ENCODE data around the gene ZNF169.
A peak's percentile ranks its signal among the peaks of the same experiment; 100 is the strongest.
"Not testable (repeated sequence)": the region's sequence is repeated elsewhere in the genome, so short reads cannot be mapped to it uniquely, and the experiment has no call there.

Gene ZNF169
- 1.9 to 8.2 reads per million in 2 donors for total RNA-seq

DNA sequence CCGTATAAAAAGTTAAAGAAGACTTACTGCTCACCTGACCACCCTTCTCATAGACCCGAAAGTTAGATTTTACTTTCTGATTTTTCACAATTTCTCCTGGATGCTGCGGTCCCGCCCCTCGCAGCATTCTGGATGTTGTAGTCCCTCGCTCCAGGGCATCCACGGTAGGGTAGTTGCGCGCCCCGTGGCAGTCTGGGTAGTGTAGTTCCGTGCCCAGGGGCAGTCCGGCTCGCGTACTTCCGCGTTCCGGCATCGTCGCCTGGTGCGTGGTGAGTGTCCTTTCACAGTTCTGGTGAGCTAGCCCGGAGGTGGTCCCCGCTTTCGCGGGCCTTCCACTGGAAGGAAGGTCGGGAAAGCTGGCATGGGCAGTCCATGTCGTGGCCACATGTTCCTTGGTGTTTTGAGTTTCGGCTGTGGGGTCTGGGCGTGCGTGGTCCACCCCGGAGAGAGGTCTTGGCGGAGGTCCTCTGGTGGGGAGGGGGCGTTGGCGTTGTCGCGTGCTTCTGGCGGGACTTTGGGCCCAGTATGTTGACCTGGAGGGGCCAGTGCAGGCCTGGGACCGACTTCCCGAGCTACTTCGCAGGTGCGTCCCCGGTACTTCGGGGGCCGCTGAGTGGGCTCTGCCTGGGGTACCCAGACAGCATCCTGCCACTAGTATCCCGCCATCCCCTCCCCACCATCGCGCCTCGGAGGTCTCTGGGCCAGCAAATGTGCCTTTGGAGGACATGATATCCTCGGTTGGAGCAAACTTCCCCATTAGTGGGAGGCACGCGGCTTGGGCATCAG is at the start of gene ZNF169:
TSS of gene ZNF169 (plus strand) at position 222 of the 786 bp plus-strand sequence. CDS start 19,515 bp downstream, outside the sequence.
- DNase-seq: peak; percentile 69 to 92 (median 81)

DNA sequence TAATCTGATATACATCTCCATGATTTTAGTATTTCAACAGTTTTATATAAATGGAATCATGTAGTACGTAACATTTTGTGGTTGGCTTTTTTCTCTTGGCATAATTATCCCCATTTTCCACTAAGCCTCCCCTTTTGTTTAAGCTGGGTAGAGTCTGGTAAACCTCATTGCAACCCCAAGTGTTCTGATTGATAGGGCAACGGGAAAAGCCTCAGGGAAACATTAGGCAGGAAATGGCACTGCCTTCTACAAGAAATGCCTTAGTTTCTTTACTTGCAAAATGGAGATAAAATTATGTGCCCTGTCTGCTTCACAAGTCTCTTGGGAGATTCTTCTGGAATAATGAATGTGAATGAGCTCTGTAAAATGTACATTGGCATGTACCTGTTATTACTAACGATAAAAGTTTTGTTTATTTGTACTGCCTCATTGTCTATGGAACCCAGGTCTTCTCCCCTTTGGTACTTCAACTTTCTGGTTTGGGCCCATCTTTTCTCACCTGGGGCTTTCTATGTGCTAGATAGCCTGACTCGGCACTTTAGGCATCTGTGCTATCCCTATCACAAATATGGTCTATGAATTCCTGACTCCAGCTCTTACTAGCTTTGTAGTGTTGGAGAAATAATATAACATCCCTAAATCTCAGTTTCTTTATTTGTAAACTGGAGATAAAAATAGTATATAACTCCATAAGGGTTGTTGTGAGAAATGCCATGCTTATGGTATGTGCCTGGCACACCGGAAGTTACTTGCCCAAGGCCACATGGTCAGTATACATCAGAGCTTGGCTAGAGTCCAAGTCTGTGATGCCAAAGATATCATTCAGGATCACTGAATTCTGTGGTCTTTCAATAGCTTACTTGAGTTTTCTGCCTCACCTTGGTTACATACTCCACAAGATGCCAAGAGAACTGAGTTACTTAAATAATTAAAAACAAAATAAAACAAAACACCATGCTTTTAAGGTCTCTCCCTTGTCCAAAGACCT is 48.2 kb upstream of the ZNF169 start:
- no peak for DNase-seq

DNA sequence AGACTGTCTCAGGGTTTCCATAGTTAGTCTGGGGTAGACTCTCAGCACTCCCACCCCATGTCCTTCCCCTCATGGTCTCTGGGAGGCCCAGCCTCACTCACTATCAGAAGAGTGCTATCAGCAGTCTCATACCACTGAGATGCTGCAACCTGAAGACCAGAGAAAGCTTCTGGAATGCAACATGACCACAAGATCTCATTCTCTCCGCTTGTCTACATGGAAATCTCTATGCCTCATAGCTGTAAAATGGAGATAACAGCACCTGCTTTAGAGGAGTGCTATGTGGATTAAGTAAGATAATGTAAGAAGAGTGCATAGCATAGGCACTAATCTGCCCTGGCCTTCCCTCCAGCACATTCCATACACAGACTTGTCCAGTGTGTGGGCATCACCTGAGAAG is 47.0 kb upstream of the ZNF169 start:
- DNase-seq: no peak

DNA sequence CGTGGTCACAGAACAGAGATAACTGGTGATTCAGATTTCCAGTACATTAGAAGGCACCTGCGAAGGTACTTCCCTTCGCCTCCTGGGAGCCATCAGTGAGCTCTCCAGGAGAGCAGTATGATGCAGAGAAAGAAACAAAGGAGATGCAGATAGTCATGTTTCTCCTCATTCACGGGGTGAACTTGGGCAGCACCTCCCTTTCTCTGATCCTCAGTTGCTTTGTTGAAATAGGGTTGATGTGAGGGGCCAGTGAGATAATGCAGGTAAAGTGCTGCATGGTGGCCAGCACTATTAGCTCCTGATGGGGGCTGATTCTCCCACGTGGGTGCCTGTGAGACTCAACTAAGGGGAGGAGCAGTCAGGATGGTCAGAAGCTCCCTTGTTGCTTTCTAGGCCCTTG is 46.6 kb upstream of the ZNF169 start:
- no peak for DNase-seq

DNA sequence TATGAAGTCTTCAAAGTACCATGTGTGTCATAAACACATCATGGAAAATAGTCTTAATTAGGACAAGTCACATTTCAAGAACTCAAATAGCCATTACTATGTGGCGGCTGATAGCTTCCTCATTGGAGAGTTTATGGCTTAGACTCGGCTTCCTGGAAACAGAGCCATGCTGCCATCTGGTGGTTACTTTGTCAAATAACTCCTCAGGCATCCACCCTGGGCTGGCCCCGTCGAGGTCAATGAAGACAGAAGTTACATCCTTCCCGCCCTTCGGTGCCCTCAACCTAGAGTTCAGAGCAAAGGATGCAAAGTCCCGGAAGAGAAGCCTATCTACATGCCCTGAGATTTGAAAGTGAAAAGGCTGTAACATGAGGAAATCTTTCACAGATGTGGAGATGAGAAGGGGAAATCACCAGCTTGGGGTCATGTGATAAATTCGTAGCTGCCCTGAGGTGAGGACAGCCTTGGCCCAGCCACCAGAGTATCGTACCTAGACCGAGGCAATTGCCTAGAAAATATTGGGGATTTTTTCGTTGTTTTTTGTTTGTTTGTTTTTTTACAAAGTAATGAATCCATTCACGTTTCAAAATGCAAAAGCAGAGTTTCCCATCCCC is 45.5 kb upstream of the ZNF169 start:
- DNase-seq: peak; percentile 23 to 81 (median 45)

DNA sequence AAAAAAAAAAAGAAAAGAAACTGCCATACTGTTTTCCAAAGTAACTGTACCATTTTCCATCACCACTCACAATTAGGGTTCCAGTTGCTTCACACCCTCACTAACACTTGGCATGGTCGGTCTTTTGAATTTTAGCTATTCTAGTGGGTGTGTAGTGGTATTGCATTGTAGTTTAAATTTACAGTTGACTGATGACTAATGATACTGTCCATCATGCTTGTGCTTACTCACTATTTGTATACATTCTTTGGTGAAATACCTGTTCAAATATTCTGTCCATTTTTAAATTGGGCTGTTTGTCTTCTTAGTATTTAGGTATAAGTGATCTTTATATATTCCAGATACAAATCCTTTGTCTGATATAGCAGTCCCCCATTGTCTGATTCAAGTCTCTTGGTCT is 36.2 kb upstream of the ZNF169 start:
- no peak for DNase-seq

DNA sequence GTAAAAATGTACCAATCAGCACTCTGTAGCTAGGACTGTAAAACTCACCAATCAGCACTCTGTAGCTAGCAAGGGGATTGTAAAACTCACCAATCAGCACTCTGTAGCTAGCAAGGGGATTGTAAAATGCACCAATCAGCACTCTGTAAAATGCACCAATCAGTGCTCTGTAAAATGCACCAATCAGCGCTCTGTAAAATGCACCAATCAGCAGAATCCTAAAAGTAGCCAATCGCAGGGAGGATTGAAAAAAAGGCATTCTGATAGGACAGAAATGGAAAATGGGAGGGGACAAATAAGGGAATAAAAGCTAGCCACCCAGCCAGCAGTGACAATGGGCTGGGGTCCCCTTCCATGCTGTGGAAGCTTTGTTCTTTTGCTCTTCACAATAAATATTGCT is 33.7 kb upstream of the ZNF169 start:
- not testable (repeated sequence) for DNase-seq

DNA sequence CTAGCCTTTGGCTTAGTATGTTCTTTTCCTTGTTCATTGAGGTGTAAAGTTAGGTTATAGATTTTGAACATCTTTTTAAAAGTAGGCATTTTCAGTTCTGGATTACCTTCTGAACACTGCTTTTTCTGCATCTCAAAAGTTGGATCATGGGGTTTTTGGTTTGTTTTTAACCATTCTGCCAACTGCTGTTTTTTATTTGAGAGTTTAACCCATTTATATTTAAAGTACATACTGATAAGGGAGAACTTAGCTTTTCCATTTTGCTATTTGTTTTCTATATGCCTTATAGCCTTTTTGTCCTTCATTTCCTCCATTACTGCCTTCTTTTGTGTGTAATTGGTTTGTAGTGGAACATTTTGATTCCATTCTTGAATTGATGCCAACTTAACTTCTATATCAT is 30.5 kb upstream of the ZNF169 start:
- DNase-seq: no peak

DNA sequence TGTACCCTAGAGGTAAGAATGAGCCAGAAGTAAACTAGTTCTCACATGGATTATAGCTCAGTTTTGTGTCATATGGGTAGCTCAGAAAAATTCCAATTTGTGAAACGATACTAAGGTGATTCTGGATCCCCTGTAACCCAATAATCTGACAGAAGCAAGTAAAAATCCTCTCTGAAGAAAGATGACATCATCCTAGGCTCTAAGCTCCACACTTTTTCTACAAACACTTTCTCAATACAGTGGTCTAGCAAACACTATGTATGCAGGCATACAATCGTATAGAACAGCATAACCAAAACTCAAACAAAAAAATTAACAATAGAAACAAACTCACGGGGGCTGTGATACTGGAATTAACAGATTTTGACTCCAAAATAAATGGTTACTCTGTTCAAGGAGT is 26.7 kb upstream of the ZNF169 start:
- no peak for DNase-seq

DNA sequence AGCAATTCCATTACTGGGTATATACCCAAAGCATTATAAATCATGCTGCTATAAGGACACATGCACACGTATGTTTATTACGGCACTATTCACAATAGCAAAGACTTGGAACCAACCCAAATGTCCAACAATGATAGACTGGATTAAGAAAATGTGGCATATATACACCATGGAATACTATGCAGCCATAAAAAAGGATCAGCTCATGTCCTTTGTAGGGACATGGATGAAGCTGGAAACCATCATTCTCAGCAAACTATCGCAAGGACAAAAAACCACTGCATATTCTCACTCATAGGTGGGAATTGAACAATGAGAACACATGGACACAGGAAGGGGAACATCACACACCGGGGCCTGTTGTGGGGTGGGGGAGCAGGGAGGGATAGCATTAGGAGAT is 18.0 kb upstream of the ZNF169 start:
- DNase-seq: not testable (repeated sequence)

DNA sequence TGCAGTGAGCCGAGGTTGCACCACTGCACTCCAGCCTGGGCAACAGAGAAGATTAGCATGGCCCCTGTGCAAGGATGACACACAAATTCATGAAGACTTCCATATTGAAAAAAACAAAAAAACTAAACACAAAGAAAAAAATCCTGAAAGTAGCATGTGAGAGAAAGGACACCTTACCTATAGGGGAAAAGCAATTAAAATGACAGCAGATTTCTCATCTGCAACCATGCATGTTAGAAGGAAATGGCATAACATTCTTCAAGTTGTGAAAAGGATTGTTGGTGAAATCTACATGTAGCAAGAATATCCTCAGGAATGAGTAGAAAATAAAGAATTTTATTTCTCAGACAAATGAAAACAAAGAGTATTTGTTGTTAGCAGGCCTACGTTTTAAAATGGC is 13.4 kb upstream of the ZNF169 start:
- DNase-seq: no peak

DNA sequence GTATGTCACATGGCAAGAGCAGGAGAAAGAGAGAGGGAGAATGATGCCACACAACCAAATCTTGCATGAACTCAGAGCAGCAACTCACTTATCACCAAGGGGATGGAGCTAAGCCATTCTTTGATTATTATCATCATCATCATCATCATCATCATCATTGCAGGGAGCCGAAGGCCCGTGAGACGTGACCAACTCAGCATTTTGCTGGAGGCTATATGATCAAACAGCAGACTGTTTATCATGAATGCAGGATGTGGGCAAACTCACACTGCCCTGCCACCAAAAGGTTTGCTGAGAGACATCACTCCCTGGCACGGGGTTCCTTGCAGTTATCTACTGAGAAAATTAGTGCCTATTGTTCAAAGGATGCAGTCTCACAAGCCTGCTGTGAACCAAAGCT is 8.6 kb upstream of the ZNF169 start:
- DNase-seq: peak in 1 of 5 experiments; percentile 88

DNA sequence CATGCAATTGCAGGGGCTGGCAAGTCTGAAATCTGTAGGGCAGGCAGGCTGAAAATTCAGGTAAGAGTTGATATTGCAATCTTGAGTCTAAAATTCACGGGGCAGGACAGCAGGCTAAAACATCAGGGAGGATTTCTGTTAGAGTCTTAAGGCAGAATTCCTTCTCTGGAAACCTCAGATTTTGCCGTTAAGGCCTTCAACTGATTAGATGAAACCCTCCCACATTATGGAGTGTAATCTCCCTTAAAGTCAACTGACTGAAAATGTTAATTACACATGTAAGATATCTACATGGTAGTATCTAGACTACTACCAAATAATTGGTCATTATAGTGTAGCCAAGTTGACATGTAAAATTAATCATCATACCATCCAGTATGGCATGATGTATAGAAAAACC is 3.1 kb upstream of the ZNF169 start:
- no peak for DNase-seq

DNA sequence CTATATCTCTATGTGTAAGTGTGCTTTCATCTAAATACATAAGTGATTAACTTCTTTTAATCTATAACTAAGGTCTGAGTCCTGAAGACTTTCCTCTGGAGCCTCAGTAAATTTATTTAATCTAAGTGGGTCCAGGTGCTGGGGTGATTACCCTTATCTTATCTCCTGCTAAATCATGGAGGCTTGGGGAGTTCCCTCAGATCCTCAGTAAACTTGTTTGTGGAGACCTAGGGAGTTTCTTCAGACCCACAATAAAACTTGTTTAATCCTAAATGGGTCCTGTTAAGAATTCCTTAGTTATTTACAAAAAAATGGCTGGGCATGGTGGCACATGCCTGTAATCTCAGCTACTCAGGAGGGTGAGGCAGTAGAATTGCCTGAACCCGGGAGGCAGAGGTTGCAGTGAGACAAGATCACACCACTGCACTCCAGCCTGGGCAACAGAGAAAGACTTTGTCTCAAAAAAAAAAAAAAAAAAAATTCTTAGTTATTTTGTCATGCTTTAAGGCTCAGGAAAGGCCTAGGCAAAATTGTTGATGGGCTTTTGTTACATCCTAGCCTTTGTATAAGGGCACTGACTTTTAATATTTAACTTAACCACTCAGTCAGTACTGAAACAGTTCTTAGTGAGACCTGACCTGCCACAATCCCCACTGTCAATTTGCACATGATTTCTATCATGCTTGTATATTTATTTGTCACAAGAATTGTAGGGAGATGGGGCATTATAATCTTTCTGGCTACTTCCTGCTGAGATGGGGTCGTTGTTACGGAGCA is 6.7 kb downstream of the ZNF169 start:
- not testable (repeated sequence) for DNase-seq

DNA sequence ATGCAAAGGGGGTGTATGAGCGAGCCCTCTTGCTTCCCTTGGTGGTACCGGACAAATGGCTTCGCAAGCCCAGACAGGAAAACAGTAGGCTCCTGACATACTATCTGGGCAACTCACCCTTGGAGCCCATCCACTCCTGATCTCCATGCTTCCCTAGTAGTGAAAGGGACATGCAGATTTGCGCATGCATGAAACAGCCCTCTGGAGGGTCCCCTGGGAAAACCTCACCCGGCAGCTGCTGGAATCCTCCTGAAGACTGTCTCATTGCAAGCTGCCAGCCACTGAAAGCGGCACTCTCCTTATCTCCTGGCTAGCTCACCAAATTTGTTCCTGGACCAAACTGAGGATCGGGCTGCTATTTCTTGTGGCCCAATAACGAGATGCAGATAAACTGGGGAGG is 10.2 kb downstream of the ZNF169 start:
- no peak for DNase-seq

DNA sequence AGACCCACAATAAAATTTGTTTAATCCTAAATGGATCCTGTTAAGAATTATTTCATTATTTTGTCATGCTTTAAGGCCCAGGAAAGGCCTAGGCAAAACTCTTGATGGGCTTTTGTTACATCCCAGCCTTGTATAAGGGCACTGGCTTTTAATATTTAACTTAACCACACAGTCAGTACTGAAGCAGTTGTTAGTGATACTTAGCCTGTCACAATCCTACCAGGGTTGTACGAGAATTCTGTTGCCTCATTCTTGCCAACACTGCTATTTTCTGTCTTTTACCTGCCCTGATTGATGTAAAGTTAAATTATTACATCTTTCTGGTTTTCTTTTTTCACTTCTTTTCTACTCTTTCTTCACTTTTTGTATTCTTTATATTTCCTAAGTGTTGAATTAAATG is 10.9 kb downstream of the ZNF169 start:
- DNase-seq: no peak

DNA sequence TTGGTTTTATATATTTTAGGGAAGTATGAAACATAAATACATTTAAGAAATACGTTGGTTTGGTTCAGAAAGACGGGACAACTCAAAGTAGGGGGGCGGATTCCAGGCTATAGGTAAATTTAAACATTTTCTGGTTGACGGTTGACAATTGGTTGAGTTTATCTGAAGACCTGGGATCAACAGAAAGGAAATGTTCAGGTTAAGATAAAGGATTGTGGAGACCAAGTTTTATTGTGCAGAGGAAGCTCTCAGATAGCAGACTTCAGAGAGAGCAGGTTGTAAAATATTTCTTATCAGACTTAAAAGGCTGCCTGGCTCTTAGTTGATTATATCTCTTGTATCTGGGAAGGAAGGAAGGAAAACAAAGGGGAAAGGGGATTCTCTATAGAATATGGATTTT is 17.9 kb downstream of the ZNF169 start:
- not testable (repeated sequence) for DNase-seq

DNA sequence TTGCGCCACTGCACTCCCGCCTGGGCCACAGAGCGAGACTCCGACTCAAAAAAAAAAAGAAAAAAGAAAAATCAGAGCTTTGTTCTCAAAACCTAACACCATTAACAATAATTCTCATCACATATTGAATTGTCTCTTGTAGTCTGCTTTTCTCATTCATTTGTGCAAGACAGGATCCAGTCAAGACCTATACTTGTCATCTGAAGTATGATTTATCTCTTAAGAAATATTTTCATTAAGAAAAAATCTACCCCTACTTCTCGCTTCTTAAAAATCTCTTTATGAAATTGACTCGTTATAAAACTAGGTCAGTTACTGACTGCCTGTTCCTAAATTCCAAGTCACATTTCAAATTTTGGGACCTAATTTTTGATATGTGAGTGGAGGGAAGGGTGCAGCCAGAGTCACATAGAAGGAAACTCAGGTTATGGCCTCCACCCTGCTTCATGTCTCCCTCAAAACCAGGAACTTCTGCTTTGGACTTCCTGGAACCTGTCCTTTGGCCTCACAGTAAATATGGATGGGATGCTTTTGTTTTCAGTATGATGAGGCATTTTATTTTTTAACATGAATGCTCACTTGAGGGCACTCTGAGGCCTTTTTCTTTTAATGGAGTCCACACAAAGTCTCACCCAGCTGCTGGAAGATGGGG is 18.9 kb downstream of the ZNF169 start:
- no peak for DNase-seq

DNA sequence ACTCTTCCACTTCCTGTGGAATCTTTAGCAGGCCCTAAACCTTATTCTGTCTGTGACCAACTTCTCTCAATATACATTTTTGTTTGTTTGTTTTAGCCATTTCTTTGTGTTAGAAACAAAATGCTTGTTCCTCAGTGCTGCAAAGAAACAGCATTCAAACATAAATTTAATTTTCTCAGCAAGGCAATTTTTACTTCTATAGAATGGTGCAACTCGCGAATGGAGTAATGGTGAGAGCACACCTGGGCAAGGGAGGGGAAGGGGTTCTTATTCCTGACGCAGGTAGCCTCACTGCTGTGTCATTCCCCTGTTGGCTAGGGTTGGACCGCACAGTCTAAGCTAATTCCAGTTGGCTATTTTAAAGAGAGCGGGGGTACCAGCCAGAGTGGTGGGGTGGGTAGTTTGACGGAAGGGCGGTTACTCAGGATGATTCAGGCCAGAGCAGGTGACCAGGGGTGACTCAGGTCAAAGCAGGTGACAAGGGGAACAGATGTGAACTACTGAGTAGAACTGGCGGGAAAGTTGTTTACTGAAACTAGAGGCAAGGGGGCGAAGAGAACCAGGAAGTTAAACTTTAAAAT is 21.4 kb downstream of the ZNF169 start:
- DNase-seq: no peak

DNA sequence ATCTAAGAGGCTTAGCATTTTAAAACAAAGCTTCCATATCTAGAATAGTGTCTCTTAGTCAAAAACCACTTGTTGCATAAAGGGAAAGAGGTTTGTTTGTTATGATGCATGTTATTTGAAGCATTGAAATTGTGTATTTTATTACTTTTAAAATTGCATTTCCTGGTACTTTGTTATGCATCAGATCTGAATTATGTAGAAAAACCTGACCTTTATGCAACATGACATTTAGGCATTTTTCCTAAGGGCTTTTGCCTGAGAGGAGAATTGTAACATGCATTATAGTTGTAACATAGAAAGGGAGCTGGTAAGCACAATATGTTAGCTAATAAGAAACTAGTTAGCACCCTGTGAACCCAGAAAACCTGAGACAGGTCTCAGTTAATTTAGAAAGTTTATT is 22.0 kb downstream of the ZNF169 start:
- no peak for DNase-seq

DNA sequence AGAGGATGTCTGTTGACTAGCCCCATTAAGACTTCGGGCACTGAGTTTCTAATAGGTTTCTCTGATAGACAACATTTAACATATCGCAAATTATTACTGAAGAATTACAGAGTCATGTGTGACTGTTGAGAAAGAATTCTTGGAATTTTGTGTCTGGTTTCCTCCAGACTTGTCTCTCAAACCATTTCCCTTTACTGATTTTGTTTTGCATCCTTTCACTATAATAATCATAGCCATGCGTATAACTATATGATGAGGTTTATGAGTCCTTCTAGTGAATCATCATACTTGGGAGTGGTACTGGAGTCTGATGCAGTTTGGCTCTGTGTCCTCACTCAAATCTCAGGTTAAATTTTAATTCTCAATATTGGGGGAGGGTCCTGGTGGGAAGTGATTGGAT is 27.0 kb downstream of the ZNF169 start:
- no peak for DNase-seq
